Keratinocyte (primary cell): ENCODE data around the gene ZNF559. TPM values are rescaled to one million over a fixed set of nuclear protein-coding genes. Genes with fewer than 3 reads are reported as not detected.
A peak's percentile ranks its signal among the peaks of the same experiment; 100 is the strongest.

Experiments
- DNase-seq: peaks from one replicate; pipeline ENCODE4 v3.0.0-alpha.2; 2011; ENCODE audit warnings: low read depth, missing footprints, low spot score
- FAIRE-seq: peaks from 2 replicates; lab custom pipeline; 2011; peaks lifted over from hg19 to GRCh38; lab: Jason Lieb, UNC
- H2AFZ ChIP-seq: 2 replicates; pipeline ENCODE4 v1.6.0; 2012; ENCODE audit warnings: low read length, control low read depth, inconsistent platforms; ENCODE audit not compliant: control insufficient read depth
- H3K27ac ChIP-seq: 2 replicates; pipeline ENCODE4 v1.5.1; 2011; ENCODE audit warnings: low read length; ENCODE audit not compliant: control insufficient read depth, insufficient read depth
- H3K27me3 ChIP-seq: 3 replicates; pipeline ENCODE4 v1.6.0; 2011; ENCODE audit warnings: low read length; ENCODE audit not compliant: control insufficient read depth, insufficient read depth; ENCODE audit errors: extremely low read depth
- H3K36me3 ChIP-seq, 2 experiments: 2 replicates in 1 of 2; 3 replicates in 1 of 2; pipeline ENCODE4 v1.5.1; 2011; ENCODE audit warnings: low read length in 2 of 2, mild to moderate bottlenecking in 1 of 2; ENCODE audit not compliant: control insufficient read depth in 2 of 2, insufficient read depth in 2 of 2; ENCODE audit errors: extremely low read depth in 1 of 2
- H3K4me1 ChIP-seq: 3 replicates; pipeline ENCODE4 v1.5.1; 2011; ENCODE audit warnings: low read length; ENCODE audit not compliant: control insufficient read depth, insufficient read depth; ENCODE audit errors: extremely low read depth
- H3K4me2 ChIP-seq: 3 replicates; pipeline ENCODE4 v1.6.0; 2011; ENCODE audit warnings: low read depth, low read length; ENCODE audit not compliant: control insufficient read depth, insufficient read depth; ENCODE audit errors: extremely low read depth
- H3K4me3 ChIP-seq, 3 experiments: fragments of 200-600 bp in 1 of 3; sonication (generic) in 1 of 3; 2 replicates in 2 of 3; 3 replicates in 1 of 3; pipeline ENCODE4 v1.5.1; 2011 to 2016; ENCODE audit warnings: low read length in 3 of 3, mild to moderate bottlenecking in 3 of 3, control low read depth in 2 of 3, inconsistent platforms in 1 of 3, low read depth in 1 of 3, mixed read lengths in 1 of 3, mixed run types in 1 of 3, moderate library complexity in 1 of 3; ENCODE audit not compliant: control insufficient read depth in 2 of 3, insufficient read depth in 2 of 3; ENCODE audit errors: extremely low read depth in 1 of 3
- H3K79me2 ChIP-seq: 2 replicates; pipeline ENCODE4 v1.6.0; 2012; ENCODE audit warnings: low read length; ENCODE audit not compliant: control insufficient read depth, insufficient read depth
- H3K9ac ChIP-seq: 3 replicates; pipeline ENCODE4 v1.6.0; 2011; ENCODE audit warnings: low read length; ENCODE audit not compliant: control insufficient read depth, insufficient read depth; ENCODE audit errors: extremely low read depth
- H3K9me1 ChIP-seq: 3 replicates; pipeline ENCODE4 v1.6.0; 2011; ENCODE audit warnings: low read length; ENCODE audit not compliant: control insufficient read depth, insufficient read depth; ENCODE audit errors: extremely low read depth
- H3K9me3 ChIP-seq: 2 replicates; pipeline ENCODE4 v1.5.1; 2012; ENCODE audit warnings: low read depth, low read length; ENCODE audit not compliant: control insufficient read depth
- H4K20me1 ChIP-seq: 3 replicates; pipeline ENCODE4 v1.6.0; 2011; ENCODE audit warnings: low read length; ENCODE audit not compliant: control insufficient read depth, insufficient read depth; ENCODE audit errors: extremely low read depth
- CTCF ChIP-seq, 3 experiments: IDR thresholded peaks in 1 of 3; conservative IDR thresholded peaks in 1 of 3; optimal IDR thresholded peaks in 1 of 3; 2 replicates in 2 of 3; 3 replicates in 1 of 3; pipeline versions ENCODE3 to v1.5.1; 2011; ENCODE audit warnings: low read length in 3 of 3, mild to moderate bottlenecking in 3 of 3, moderate library complexity in 2 of 3, control low read depth in 1 of 3, inconsistent platforms in 1 of 3; ENCODE audit not compliant: insufficient read depth in 2 of 3; ENCODE audit errors: extremely low read depth in 1 of 3
- EZH2 ChIP-seq: IDR thresholded peaks from one replicate; pipeline ENCODE4 v1.6.1; 2012; ENCODE audit warnings: inconsistent platforms, mild to moderate bottlenecking, low read length, moderate library complexity
- dilution Hi-C: fragments of 300-500 bp; cut with MboI; formaldehyde crosslinking; loops from one replicate; pipeline ENCODE4 v1.7.0; 2020; ENCODE audit warnings: low sequenced_read_pairs; ENCODE audit not compliant: extremely low pct_ligation_motif_present
- polyA plus RNA-seq, 5 experiments: library from polyadenylated mRNA; depleted of rRNA in 3 of 5; stranded (reverse) in 3 of 5; stranded (forward) in 1 of 5; unstranded in 1 of 5; fragments of >200 nt; gene quantifications; 1 replicate in 1 of 5; 2 replicates in 3 of 5; 3 replicates in 1 of 5; pipeline versions ENCODE4 v1.2.1 to v1.2.3, GENCODE V29; 2011 to 2012; ENCODE audit warnings: missing spikeins in 2 of 5, low read depth in 1 of 5, low replicate concordance in 1 of 5

ZNF559 gene
- polyA plus RNA-seq, 1 donor (not counting 4 experiments of a cell fraction or from before 2014, with no cell fraction given): 12.8 TPM

GRCh38 chr19:9323557-9323918 is 441 bp upstream of the ZNF559 start:
- Histone ChIP-seq H3K27ac (peak overlapping the region; percentile 56), H3K4me2 (peak overlapping the region; percentile 85), H3K36me3 (no peaks in the 10 kb centered on the region), H2AFZ (peak overlapping the region; percentile 99), H3K27me3 (no peaks in the 10 kb centered on the region), H3K9me1 (no peaks in the 10 kb centered on the region), H3K4me3 (peak overlapping the region; percentile 46 to 87 (median 77)), H3K79me2 (peaks cover 4% of the 10 kb centered on the region), H4K20me1 (no peaks in the 10 kb centered on the region), H3K9ac (peak overlapping the region; percentile 73), H3K4me1 (peaks cover 4% of the 10 kb centered on the region), H3K9me3 (peaks cover 1% of the 10 kb centered on the region)
- FAIRE-seq: peak; percentile 81
- no peak for TF ChIP-seq EZH2
- TF ChIP-seq CTCF (optimal IDR thresholded peaks at IDR 0.05 in 1 of 3, IDR thresholded peaks at IDR 0.05 in 1 of 3, conservative IDR thresholded peaks at IDR 0.05 in 1 of 3; ENCODE audit: extremely low read depth in 1 of 3, insufficient read depth in 2 of 3, low read length in 3 of 3): no peak
- dilution Hi-C loops: no loop called here
- peak; percentile 46 for DNase-seq

GRCh38 chr19:9324584-9324962 is 594 bp downstream of the ZNF559 start:
- Histone ChIP-seq H4K20me1 (no peaks in the 10 kb centered on the region), H3K9me1 (no peaks in the 10 kb centered on the region), H3K36me3 (no peaks in the 10 kb centered on the region), H3K9ac (peak overlapping the region; percentile 73), H3K27me3 (no peaks in the 10 kb centered on the region), H2AFZ (peak overlapping the region; percentile 85), H3K4me2 (peak overlapping the region; percentile 85), H3K27ac (peak overlapping the region; percentile 52), H3K9me3 (peaks cover 1% of the 10 kb centered on the region), H3K4me3 (peak overlapping the region; percentile 46 to 87 (median 77)), H3K4me1 (peaks cover 4% of the 10 kb centered on the region), H3K79me2 (peaks cover 4% of the 10 kb centered on the region)
- dilution Hi-C loops: no loop called here
- DNase-seq (no peak), FAIRE-seq (no peak)
- TF ChIP-seq EZH2: no peak
- TF ChIP-seq CTCF (optimal IDR thresholded peaks at IDR 0.05 in 1 of 3, IDR thresholded peaks at IDR 0.05 in 1 of 3, conservative IDR thresholded peaks at IDR 0.05 in 1 of 3; ENCODE audit: extremely low read depth in 1 of 3, insufficient read depth in 2 of 3, low read length in 3 of 3): no peak
